ENCODE data around the gene CLEC18B.

- TF ChIP-seq CTCF (conservative IDR thresholded peaks at IDR 0.05) (no peak), ZFX (IDR thresholded peaks at IDR 0.05) (no peak)
These were observed 40.5 kb upstream of the CLEC18B start for GRCh38 chr16:74461826-74462225.

Data from C4-2B (cell line).